Gastrocnemius medialis (tissue), 4 donors: ENCODE results near the gene TBCK.

ENCODE experiments used
- CTCF ChIP-seq, 5 experiments: fragments of 450-650 bp in 3 of 5; fragments of 200-600 bp in 2 of 5; sonication (generic) in 2 of 5; IDR thresholded peaks in 4 of 5; conservative IDR thresholded peaks in 1 of 5; 1 replicate in 4 of 5; 2 replicates in 1 of 5; pipeline ENCODE4 v1.5.1; 2016 to 2019; ENCODE audit warnings: antibody characterized with exemption in 5 of 5, mild to moderate bottlenecking in 3 of 5, moderate library complexity in 3 of 5
- POLR2A ChIP-seq, 2 donors: fragments of 450-650 bp; IDR thresholded peaks; one replicate each; pipeline ENCODE4 v1.6.1; 2017; ENCODE audit warnings: antibody characterized with exemption in 2 of 2, mild to moderate bottlenecking in 2 of 2, moderate library complexity in 2 of 2

- TF ChIP-seq CTCF (IDR thresholded peaks at IDR 0.05 in 4 of 5, conservative IDR thresholded peaks at IDR 0.05 in 1 of 5): no peak
- TF ChIP-seq POLR2A (IDR thresholded peaks at IDR 0.05): no peak
Observed at GRCh38 chr4:106126062-106126461, 189.9 kb downstream of the TBCK start.
